Left cardiac atrium (tissue), 4 donors: ENCODE data around the gene NOB1. TPM values are rescaled to one million over a fixed set of nuclear protein-coding genes. Genes with fewer than 3 reads are reported as not detected.
"Not testable (repeated sequence)": the region's sequence is repeated elsewhere in the genome, so short reads cannot be mapped to it uniquely, and the experiment has no call there.

Source experiments
- ATAC-seq, 2 donors: fragments of 200-7000 bp; cut with Tn5 transposase; one replicate each; pipeline ENCODE4 v1.9.1; 2020; ENCODE audit warnings: mild to moderate bottlenecking in 2 of 2, moderate library complexity in 2 of 2
- DNase-seq: peaks from one replicate; pipeline ENCODE4 v3.0.0-alpha.2; 2020
- intact Hi-C, 2 donors: fragments of 100-400 bp; cut with DNase I; formaldehyde crosslinking; loops; one replicate each; pipeline versions ENCODE4 v1.14.1 to v1.15.1; 2022 to 2023
- total RNA-seq, 2 donors: library from RNA; stranded (reverse); fragmentation: NEBNext Ultra II Directional; extraction: Animal tissue kit (Norgen Biotek cat#: 25700); gene quantifications; one replicate each; pipeline ENCODE4 v1.2.1, GENCODE V29; 2021
- donor health status: DM: no; HTN: yes; CAD: no.
- donor health status: DM: no; HTN: yes; CAD: no; lungs with severe emphysema.
- donor health status: DM: yes; HTN: yes; CAD: no.
- donor health status: Dilated cardiomyopathy.

The NOB1 gene
- total RNA-seq, 2 donors from 2014 or later, result 16.5 to 22.8 TPM

DNA sequence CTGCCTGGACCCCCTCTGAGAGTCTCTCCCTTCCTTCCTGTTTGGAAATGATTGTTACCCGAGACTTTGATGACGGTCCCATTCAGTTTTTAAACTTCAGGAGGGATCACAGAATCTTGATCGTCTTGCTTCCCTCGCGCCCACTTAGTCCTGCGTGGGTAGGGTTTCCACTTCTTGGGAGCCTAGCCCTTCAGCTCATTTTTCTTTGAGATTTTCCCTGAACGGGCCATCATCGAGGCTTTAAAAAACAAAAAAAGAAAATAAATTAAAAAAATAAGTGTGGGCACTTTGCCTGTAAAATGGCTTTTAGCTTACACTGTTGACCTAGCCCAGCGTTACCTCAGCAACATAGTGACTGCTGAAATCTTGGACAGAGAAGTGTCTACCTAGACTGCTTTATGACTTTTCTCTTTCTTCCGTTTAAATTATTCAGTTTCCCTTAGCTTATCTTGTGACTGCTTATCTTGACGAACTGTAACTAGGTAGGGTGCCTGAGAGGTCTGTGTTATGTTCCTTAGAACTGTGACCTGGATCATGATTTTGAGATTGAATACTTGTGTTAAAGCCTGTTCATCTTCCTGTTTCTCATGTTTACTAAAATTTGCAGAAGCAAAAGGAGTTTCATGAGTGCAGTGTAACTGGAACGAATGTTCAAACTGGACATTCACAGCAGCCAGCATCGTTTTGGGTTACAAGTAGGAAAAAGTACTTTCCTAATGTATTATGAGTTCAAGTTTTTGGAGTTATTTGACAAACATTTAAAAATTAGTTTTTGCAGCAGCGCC, 8.3 kb upstream of the NOB1 start:
- ATAC-seq, result peak; percentile 29 to 64
- intact Hi-C loops, result no loop called here
- DNase-seq, result no peak

DNA sequence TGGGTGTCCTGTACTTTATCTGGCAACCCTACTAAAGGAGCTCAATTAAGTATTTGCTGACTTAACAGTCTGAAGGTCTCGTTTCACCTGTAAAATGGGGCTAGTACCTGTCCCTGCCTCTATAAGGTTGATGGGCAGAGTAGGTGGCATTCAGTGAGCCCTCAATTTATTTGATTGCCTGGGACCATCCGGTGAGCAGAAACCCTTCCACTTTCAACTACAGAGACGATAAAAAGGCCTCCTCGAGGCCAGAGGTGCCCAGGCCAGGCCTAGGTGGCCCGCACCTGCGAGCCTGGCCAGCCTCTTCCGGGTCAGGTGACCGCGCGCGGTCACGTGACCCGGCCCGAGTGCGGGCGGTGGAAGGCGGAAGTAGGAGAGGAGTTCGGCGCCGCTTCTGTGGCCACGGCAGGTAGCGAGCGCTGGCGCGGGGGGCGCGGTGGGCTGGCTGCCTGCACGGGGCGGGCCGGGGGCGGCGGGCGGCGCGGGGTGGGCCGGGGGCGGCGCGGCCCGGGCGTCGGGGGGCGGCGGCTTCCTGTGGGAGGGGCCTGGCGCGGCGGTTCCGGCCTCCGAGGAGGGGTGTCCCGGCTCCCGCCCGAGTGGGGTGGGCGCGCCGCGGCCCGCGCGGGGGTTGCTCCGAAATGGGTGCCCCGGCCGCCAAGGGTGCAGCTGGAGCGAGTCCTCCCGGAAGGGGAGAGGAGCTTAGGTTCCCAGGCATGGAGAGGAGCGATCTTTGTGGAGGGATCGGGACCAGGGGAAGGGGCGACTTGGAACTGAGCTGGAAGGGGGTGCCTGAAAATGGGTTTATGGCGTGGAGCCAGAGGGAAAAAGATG, 7.5 kb upstream of the NOB1 start, which contains the start of gene WWP2:
Gene WWP2, plus strand, starts transcription at position 350 of the 831 bp plus-strand sequence. CDS start 24,679 bp downstream, outside the sequence.
- intact Hi-C loops, result no loop called here

DNA sequence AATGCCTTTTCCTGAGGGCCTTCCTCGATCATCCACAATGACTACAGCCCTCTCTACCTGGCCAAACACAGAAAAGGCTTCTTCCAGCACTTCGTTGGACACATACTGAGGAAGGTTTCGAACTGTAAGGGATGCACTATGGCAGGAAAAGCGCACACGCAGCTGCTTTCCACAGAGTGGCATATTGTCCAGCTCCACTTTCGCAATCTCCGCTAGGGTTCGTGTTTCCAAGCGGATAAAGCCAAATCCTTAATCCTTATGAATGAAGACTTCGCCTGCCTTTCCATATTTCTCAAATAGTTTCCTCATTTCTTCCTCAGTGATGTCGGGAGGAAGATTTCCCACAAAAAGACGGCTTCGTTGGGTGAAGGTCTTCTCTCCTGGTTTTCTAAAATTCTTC, 2.6 kb upstream of the NOB1 start:
- intact Hi-C loops, DNase-seq, ATAC-seq: not testable (repeated sequence)

More for the DNA sequence above, 7.5 kb upstream of the NOB1 start, which contains the start of gene WWP2:
- DNase-seq (peak; percentile 77), ATAC-seq (peak; percentile 90 to 91)

DNA sequence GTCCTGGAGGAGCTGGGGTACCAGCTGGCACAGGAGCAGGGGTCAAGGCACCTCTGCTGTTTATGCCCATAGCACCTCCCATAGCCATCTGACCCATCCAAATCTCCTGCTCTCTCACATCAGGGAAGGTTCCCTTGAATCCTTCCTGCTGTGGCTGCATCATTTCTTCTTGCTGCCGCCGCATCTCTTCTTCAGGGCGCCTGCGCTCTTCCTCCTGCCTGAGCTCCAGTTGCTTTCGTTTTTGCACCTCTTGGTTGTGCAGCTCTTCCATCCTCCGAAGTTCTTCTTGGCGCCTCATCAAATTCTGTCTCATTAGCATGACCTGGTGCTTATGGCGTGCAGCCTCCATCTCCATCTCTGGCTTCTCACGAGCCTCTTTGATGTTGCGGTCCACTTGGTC, 2.0 kb upstream of the NOB1 start:
- no peak for DNase-seq
- no peak for ATAC-seq
- intact Hi-C loops, result no loop called here

DNA sequence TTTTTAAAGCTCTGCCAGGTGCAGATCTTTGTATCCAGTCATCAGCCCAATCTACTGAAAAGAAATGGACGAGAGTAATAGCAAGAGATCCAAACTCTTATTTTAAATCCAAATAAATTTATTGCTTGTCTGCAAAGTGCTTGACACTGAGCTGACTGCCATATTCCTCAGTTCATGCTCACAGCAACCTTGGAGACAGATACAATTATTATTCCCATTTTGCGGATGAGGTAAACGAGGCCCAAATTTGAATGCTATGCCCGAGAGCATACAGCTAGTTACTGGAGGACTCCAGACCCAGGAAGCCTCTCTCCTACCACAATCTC, 620 bp downstream of the NOB1 start:
- intact Hi-C loops, result loop anchor here (2.0 to 5.0 kb wide), 3 partner anchors 42 to 357 kb away; no protein-coding TSS in a partner anchor
- ATAC-seq, result no peak
- no peak for DNase-seq

DNA sequence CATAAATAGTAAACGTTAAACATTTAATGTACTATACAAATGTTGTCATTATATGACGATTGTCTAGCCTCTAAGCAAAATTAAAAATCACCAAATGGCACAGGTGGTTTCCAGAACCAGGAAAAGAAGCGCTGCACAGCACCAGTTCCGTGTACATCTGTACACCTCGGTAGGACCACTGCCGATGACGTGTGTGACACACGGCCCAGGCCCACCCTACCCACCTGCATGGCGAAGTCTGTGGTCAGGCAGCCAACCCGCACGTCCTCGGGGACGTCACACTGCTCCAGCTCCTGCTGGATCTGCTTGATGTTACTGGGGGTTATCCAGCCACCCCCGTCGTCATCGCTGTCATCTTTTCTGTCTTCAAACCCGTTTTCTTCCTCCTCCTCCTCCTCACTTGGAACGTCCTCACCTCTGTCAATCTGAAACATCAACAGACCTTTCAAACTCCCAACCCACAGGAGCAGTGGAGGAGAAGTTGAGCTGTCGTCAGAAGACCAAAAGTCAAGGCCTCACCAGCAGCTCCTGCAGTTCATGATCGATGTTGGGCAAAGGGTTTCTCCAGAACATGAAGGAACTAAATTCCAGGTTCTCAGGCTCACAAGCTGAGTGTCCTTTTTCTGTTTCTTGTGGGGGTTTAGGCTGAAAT, 5.9 kb downstream of the NOB1 start:
- ATAC-seq, result no peak
- intact Hi-C loops, result no loop called here

DNA sequence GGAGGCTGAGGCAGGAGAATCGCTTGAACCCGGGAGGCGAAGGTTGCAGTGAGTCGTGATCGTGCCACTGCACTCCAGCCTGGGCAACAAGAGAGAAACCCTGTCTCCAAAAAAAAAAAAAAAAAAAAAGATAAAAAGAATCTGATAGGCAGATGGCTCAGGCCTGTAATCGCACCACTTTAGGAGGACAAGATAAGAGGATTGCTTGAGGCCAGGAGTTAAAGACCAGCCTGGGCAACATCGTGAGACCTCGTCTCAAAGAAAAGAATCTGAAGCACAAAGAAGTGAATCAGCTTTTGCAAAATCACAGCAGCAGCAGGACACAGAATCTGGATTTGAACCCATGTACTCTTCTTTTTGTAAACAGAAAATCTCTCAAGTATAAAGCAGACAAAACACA, 7.6 kb downstream of the NOB1 start:
- ATAC-seq (no peak), DNase-seq (no peak)
- intact Hi-C loops, result no loop called here

More for the DNA sequence above, 5.9 kb downstream of the NOB1 start:
- DNase-seq, result no peak

DNA sequence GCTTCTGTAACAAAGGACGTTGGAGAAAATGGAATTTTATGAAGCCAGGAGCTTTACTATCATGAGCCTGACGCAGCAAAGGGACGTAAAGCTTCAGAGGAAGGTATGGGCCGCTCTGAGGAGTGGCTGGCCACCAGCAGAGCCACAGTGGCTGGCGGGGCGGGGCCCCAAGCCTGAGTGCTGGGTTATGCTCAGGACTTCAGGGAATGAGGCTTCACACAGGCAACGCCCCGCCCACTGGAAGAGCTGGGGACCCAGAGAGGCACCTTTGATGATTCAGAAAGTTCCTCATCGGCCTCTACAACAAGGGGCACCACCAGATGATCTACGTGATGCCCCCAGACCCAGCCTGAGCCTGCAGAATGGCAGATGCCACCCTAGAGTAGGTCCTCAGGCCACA, 8.8 kb downstream of the NOB1 start:
- ATAC-seq (no peak), DNase-seq (no peak)
- intact Hi-C loops, result no loop called here

DNA sequence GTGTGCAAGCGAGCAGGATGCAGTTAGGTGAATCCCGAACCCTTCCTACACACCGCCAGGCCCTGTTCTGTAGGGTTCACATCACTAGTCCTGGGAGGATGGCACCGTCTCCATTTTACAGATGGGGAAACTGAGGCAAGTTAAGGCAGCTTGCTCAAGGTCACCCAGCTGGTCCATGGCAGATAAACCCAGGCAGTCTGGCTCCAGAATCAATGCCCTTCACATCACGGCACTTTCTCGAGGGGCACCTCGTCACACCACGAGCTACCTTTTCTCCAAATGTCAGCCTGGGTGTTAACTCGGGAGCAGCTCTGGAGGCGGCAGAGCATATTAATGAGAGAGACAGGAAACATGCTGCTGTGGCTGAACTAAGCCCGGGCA, 9.5 kb downstream of the NOB1 start:
- intact Hi-C loops, result no loop called here
- DNase-seq, result no peak
- ATAC-seq, result no peak

DNA sequence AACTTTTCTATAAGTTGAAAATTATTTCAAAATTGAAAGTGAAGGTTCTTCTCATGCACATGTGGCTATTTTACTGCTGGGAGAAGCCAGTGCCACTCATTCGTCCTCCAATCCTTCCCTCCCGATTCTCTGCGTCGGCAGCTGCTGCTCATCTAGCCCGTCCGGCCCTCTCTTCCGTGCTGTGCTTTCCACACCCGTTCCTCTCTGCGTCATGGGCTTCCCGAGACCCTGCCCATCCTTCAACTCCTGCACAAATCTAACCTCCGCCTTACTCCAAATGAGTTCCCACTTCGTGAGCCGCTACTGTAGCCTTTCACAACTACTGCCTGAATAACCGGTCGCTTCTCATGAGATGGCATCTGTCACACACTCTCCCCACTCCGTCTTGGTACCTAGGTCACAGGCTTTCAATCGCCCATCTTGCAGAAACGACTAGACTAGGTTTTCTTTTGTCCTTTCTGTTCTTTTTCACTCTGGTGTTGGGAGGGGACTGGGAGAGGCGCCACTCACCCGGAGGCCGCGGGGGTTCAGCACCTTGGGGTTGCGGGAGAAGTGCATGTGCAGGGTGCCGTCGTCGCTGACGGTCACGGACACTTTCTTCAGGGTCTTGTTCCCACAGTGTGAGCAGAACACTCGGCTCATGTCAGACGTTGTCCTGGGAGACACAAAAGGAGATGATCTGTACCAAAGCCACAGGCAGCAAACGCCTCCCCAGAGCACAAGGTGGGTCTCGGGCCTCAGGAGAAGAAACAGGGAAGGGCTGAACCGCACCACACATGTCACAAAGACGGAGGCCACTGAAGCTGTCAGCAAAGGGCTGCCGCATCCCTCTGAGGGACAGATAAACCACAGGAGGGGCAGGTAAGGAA, 10.1 kb downstream of the NOB1 start:
- intact Hi-C loops, result no loop called here
- no peak for ATAC-seq
- no peak for DNase-seq

DNA sequence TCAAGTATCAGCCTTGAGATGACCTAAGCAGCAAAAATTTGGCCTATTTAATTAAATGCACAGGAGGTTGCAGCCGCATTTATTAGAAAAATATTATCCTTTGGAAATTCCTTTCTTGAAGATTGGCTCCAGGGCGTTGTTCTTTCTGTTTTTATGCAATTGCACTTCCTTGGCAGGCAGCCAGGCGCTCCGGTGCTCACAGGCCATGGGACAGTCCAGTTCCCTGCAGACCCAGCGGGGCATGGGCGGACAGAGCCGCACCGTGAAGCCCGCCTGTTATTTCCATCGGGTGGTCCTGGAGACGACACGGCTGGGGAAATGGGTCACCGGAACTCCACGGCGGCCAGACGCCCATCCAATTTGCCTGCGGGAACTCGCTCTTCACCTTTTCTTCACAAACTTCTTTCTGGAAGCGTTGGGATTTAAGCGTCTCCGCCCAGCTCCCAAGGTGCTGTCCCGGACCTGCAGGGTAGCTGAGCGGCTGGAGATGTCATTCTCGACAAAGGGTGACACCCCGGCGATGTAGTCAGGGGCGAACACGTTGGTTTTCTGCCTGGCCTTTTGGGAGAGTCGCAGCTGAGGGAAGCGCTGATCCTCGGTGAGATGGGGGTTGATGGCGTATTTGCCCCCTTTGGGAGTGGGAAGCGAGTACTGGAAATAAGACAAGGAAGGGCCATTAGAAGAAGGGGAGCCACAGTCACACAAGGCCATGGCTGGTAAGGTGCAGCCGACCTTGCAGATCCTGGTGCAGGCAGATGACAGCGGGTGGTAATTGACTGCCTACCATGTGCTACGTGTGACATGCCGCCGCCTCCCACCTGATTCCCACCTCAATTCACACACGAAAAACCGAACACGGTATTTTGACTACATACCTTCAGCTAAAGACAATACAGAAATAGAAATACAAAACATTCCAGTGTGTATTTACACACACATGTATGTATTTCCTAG, 12.5 kb downstream of the NOB1 start:
- ATAC-seq (peak; percentile 45 to 47), DNase-seq (peak; percentile 88)
- intact Hi-C loops, result no loop called here

DNA sequence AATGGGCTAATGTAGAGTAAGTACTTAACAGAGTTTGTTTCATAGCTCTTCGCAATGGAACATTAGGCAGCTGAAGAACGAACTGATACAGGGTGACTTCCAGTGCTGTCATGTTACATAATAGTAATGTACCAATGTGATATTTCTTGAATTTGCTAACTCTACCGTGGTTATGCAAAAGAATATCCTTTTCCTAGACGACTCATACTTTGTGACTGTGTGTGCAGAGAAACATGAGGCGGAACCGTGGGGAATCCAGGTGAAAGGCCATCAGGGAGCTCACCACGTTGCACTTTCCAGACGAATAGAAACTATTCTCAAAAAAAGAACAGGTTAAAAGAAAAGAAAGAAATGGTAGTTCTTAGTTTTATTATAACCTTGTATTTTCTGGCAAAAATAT, 13.2 kb downstream of the NOB1 start:
- DNase-seq (no peak), ATAC-seq (peak in 1 of 2 donors; percentile 36)
- intact Hi-C loops, result no loop called here

DNA sequence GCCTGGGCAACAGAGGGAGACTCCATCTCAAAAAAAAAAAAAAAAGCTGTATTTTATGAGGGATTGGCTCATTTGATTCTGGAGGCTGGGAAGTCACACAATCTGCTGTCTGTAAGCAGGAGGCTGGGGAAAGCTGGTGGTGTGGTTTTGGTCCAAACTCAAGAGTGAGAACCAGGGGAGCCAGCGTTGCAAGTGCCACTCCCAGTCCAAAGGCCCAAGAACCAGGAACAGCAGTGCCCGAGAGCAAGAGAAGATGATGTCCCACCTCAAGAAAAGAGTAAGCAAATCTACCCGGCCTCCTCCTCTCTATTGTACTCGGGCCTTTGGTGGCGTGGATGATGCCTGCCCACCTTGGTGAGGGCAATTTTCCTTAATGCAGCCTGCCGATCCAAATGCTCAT, 22.6 kb downstream of the NOB1 start:
- DNase-seq (no peak), ATAC-seq (no peak)
- intact Hi-C loops, result no loop called here

DNA sequence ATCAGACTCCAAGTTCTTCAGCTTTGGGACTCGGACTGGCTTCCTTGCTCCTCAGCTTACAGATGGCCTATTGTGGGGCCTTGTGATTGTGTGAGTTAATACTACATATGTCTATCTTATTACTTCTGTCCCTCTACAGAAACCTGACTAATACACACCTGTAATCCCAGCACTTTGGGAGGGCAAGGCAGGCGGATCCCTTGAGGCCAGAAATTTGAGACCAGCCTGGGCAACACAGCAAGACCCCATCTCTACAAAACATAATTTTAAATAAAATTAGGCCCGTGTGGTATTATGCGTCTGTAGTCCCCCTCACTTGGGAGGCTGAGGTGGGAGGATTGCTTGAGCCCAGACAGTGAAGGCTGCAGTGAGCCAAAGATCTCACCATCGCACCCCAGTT, 23.4 kb downstream of the NOB1 start:
- DNase-seq, ATAC-seq, intact Hi-C loops: not testable (repeated sequence)

DNA sequence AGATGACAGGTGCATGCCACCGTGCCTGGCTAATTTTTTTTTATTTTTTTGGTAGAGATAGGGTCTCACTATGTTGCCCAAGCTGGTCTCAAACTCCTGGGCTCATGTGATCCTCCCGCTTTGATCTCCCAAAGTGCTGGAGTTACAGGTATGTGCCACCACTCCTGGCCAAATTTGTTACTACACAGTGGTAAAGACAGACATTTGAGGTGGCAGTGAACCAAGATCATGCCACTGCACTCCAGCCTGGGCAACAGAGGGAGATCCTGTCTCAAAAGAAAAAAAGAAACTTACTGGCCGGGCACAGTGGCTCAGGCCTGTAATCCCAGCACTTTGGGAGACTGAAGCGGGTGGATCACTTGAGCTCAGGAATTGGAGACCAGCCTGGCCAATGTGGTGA, 25.7 kb downstream of the NOB1 start:
- ATAC-seq, intact Hi-C loops, DNase-seq: not testable (repeated sequence)

DNA sequence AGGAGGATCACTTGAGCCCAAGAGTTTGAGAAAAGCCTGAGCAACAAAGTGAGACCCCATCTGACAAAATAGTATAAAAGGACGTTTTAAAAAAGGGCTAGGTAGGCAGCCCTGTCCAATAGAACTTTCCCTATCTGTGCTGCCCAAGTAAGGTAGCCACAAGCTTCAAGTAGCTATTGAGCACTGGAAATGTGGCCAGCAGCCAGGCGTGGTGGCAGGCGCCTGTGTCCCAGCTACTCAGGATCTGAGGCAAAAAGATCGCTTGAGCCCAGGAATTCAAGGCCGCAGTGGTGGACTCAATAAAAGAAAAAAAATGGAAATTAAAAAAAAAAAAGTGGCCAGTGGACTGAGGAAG, 26.8 kb downstream of the NOB1 start:
- intact Hi-C loops, result no loop called here
- DNase-seq, result peak; percentile 39
- no peak for ATAC-seq

DNA sequence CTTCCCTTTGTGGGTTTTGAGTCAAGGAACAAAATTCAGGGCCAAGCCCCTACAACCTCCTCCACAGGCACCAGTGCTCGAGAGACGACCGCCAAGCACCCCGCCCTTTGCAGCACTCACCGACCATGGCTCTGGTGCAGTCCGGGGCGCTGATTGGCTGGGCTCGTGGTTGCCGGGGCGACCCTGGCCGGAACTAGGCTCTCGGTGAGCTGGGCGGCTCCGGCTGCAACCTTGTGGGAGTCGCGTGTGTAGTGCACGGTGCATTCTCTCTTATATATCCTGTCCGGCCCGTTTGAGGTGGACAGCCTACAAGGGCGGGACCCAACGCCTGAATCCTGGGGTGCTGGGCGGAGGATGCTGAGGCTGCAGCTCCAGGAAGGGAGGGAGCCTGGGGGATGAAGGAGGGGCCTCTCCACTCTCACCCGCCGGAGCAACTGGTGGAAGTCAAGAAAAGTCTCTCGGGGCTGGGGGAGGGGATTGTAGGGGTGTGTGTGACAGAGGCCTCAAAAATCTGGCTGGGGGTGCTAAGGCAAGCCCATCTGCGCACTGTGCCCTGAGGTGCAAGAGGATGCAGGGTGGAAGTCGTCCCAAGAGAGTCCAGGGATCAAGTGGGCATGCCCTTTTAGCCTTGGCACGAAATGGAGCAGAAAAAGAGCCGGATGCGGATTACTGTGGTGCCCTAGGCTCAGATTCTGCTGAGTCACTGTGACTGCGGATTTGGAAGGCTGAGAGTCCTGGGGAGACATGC, 28.2 kb downstream of the NOB1 start, which contains the start of gene NQO1:
Gene NQO1, minus strand, starts transcription at position 248 of the 748 bp plus-strand sequence. Its CDS starts 121 bp downstream, at position 127.
- intact Hi-C loops, result no loop called here
- peak; percentile 95 for DNase-seq
- peak; percentile 97 to 99 for ATAC-seq
